Activated T-cell treated with anti-CD3 and anti-CD28 coated beads, Interleukin-2, amount 50 U/mL, for 48 hours (primary cell): ENCODE results near the gene RPL4.

Experiments
- DNase-seq, 2 experiments: peaks; one replicate each; pipeline ENCODE4 v3.0.0-alpha.2; 2020

Gene RPL4

GRCh38 chr15:66452971-66453580 is 51.6 kb downstream of the RPL4 start:
- DNase-seq = no peak

DNA sequence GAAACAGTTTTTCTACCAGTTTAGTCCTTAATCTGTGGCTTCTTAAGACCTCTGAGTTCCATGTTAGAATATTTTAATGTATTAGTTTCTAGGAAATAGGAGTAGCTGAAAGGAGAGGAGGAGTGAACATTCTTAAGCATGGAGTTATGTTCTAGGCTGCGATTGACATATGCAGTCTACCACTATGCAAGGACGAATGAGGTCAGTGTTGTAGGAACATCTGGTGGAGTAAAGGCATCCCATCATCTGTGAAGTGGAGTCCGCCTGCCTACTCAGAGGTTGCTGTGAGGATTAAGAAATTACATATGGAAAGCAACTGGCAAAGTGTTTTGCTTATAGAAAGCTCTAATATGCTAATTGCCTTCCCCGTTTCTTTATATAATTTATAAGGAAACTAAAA is 52.2 kb downstream of the RPL4 start:
- DNase-seq = no peak
